Stimulated activated CD4-positive, alpha-beta T cell treated with anti-CD3 and anti-CD28 coated beads, Interleukin-15, amount 100 ng/mL, for 24 hours (primary cell): ENCODE results near the gene SEZ6.

Source experiments
- DNase-seq: peaks from one replicate; pipeline ENCODE4 v3.0.0-alpha.2; 2020

The SEZ6 gene

GRCh38 chr17:28973425-28973824 is 32.4 kb downstream of the SEZ6 start:
- no peak for DNase-seq

DNA sequence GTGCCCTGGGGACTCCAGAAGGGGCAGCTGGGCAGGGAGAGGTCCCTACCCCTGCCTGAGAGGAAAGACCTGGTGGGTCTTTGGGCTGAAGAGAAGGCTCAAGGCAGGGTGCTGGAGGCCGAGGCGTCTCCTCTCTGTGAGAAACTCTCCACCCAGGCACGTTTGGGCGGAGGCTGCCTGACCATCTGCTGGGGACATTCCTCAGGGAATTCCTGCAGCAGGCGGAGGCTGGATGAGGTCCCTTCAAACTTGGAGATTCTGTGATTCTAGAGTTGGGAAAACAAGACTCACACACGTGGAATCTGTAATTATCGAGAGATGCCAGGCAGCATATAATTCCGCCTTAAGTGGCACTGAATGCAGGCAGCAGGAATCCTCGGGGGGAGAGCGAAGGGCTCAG is 33.4 kb downstream of the SEZ6 start:
- no peak for DNase-seq

DNA sequence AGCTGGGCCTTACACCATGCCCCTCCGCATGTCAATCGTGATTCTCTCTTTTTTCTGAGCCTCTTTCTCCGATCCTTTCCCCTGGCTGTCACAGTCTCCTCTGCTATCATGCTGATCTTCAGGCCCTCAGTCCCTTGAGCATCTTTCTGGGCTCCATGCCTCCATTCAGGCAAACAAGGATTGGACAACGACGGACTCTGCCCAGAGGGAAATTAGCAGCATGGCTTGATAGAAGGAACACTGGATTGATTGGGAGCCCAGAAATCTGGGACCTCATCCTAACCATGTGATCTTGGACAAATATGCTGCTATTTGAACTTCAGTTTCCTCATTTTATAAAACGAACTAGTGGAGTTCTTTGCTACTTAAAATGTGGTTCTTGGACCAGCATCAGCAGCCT is 35.0 kb downstream of the SEZ6 start:
- DNase-seq = no peak

- no peak for DNase-seq
These were observed 36.0 kb downstream of the SEZ6 start for GRCh38 chr17:28969706-28970393.

DNA sequence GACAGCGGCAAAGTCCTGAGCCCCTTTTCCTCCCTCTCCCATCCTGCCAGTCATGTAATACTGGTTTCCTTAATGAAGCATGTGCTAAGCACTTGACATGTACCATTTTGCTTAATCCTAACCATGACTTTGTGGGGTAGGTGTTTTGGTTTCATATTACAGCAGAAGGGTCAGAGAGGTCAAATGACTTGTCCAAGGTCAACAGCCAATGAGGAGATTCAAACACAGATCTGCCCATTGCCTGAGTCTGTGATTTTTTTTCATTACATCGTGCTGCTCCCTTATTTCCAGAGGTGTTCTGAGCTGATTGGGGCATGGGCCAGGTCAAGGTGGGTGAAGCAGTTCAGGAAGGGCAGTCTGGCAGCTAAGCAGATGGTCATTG is 36.9 kb downstream of the SEZ6 start:
- no peak for DNase-seq

DNA sequence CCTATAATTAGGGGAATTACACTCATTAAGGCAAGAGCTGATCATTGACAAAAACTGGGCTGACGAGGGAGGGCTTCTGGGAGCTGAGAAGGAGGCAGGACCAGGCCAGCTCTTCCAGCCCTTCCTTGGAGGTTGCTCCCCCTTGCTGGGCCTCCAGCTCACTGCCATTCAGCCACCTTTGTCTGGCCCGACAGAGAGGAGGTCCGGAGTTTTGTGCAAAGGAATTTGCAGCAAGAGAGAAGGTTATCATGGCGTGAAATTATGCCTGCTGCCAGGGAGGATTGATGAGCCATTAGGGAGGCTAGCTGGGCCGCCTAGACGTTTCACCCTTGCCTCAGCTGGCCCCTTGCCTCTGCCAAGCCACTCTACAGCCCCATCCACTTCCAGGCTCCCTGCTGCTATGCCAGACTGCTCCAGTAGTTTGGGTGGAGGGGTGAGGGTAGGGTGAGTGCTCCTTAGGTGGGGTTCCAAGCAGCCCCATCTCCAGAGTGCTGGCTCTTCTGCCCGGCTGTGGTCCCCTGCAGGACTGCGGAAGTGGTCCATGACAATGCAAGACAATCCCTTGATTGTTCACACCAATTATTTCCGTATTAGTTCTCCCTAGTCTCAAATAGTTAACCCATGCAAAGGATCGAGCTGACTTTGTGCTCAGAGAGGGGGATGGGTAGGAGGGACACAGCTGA is 37.5 kb downstream of the SEZ6 start:
- DNase-seq = no peak

- no peak for DNase-seq
These were observed 38.4 kb downstream of the SEZ6 start for GRCh38 chr17:28967221-28968135.

GRCh38 chr17:28963841-28964240 is 42.0 kb downstream of the SEZ6 start:
- no peak for DNase-seq

DNA sequence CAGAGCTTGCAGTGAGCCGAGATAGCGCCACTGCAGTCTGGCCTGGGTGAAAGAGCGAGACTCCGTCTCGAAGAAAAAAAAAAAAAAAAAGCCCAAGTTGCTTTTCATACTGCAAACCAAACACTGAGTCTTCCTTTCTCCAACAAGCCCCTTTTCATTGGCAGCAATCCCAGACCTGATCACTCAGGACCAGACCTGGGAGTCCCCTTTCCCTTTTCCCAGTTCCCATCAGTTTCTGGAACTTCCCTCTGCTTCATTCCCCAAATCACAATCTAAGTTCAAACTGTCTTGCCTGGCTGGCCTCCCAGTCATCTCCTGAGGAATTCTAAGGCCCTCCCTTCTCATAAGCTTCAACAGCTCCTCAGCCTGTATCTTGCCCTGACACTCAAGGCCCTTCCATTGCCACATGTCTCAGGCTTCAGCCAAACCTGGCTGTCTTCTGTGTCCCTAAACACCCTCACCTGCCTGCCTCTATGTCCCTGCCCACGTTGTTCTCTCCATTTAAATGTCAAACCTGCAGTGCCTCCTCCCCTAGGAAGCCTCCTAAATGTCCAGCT is 42.7 kb downstream of the SEZ6 start:
- DNase-seq = no peak

GRCh38 chr17:28961391-28961790 is 44.4 kb downstream of the SEZ6 start:
- DNase-seq = no peak

GRCh38 chr17:28960256-28961061 is 45.4 kb downstream of the SEZ6 start:
- no peak for DNase-seq

- no peak for DNase-seq
These were observed 46.4 kb downstream of the SEZ6 start for GRCh38 chr17:28959471-28959871.

DNA sequence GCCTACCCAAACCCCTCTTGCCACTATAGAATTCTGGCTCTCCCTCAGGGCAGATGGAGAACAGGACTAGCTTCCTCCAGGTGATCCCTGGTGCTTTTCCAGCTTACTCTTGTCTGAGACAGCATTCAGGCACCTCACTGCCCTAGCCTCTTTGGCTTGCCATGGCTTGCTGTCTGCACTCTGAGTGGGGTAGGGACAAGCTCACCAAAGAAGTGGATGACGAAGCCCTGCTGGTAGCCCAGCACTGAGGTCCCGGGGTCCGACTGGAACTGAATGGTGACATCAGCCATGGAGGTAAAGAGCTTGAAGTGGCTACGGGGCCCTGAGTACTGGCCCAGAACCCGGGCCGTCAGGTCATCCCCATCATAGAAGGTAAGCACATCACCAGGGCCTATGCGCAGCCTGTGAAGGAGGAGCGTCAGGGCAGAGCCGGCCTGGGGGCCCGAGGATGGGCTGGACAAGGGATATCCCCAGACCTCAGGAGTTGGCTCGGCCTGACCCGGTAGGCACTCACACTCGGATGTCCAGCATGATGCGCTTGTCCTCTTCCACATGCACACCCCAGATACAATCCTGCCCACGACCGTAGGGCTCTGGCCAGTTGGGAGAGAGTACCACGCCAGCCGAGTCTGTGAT is 46.9 kb downstream of the SEZ6 start:
- DNase-seq = no peak

DNA sequence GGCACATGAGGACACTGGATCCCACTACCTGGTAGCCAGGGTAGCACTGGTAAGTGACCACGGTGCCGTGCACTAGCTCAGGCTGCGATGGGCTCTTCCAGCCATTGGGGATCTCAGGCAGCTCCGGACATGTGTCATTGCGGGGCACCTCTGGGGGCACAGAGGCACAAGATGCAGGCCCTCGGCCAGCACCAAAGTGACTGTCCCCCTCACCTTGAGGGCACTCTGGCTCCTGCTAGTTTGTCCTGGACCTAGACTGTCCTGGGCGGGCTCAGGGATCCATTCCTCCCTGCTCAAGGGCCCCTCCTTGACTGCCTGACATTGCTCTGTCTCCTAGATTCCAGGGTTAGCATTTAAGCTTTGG is 47.9 kb downstream of the SEZ6 start:
- DNase-seq = no peak

DNA sequence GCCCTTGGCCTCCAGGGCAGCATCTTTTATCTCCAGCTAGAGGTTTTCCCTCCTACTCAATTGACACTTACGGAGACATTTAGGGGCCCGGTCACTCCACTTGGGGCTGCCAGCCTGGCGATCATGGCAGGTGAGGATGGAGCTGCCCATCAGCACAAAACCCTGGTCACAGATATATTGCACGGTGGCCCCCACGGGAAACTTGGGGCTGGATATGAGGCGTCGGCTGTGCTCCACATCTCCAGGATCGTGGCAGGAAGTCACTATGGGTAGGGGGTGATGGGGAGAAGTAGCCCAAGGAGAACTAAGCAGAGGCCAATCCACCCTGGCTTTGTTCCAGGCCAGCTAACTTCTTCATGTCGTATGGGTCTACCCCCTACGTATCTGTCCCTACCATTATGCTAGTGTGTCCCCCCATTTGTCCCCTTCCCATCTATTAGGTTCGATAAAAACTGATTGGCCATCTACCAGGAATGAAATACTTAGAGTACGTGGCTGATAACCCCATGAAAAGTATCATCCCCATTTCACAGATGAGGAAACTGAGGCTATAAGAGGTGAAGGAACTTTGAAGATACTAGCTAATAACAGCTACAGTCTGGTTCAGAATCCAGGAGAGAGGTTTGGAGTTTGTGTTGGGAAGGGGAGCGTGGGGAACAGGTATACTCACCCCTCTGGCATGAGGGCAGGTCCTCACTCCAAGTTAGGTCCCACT is 48.4 kb downstream of the SEZ6 start:
- DNase-seq = no peak

- DNase-seq = no peak
These were observed 49.0 kb downstream of the SEZ6 start for GRCh38 chr17:28956861-28957260.

DNA sequence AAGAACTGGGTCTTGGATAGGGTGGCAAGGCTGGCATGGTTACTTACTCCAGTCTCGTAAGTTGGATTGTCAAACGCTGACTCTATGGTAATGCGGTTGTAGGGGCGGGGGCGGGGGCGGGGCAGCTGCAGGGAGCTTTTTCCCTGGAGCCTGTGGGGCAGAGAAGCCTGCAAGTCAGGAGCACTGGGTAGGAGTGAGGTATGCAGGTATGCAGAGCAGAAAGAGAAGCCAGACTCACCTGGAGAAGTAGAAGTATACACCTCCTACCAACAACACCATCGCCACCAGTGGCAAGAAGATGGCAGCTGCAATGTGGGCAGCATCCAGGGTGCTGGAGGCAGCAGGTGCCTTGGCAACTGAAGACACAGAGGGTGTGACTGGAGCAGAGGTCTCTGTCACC is 49.7 kb downstream of the SEZ6 start:
- no peak for DNase-seq

DNA sequence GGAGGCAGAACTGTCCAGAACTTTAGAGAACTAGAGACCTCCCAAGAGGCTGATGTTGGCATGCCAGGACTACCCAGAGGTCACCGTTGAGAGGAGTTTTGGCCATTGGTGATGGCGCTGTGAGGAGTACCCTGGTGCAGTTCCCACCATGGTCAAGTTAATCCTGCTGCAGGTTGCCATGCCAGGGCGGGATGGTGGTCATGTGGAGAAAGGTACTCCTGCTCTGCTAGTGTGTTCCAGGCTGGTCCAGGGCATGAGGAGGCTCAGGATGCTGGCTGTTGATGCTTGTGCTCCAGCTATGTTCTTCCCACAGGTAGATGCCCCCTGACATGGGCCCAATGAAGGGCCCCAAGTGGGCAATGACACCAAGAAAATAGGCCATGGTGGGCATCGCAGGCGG is 50.4 kb downstream of the SEZ6 start:
- DNase-seq = no peak

GRCh38 chr17:28954886-28955285 is 50.9 kb downstream of the SEZ6 start:
- no peak for DNase-seq

DNA sequence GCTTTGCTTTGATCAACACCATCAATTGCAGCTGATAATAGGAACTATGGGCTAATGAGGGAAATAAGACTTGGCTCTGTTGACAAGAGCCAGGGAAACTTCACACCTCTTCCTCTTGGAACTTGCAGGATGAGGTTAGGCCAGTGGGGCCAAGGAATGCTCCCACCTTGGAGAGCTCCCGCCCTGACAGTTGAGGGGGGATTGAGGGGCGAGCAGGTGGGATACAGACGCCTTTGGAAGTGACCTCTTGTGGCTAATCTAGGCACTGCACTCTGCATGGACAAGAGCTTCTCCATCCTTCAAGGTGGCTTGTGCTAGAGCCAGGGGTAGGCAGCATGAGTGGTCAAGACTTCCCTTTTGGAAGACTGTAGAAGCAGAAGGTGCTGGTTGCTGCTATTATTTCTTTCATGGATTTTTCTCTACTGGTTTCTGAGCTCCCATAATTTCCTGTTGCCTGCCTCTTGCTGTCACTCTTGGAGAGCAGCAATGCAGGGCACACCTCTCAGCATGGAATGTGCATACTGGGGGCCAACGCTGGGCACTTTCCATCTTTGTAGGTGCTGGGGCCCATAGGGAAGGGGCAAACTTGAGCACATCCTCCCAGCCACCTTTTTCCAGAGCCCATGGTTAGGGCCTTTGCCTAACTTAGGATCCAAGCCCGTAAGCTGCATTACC is 52.3 kb downstream of the SEZ6 start:
- peak; percentile 58 for DNase-seq
